Breast epithelium (tissue), 4 donors: ENCODE data around the gene TF. TPM values are rescaled to one million over a fixed set of nuclear protein-coding genes. Genes with fewer than 3 reads are reported as not detected.

Experiments used
- DNase-seq, 2 donors: peaks; one replicate each; pipeline ENCODE4 v3.0.0-alpha.2; 2019; ENCODE audit warnings: low spot score in 2 of 2
- H3K27ac ChIP-seq, 2 donors: fragments of 200-600 bp; sonication (generic) in 1 of 2; one replicate each; pipeline ENCODE4 v1.5.1; 2016 to 2019; ENCODE audit warnings: mild to moderate bottlenecking in 1 of 2
- H3K27me3 ChIP-seq, 2 donors: fragments of 200-600 bp; sonication (generic) in 1 of 2; one replicate each; pipeline versions ENCODE4 v1.5.1 to v1.6.0; 2017 to 2019; ENCODE audit warnings: control low read depth in 1 of 2, mild to moderate bottlenecking in 1 of 2
- H3K36me3 ChIP-seq: fragments of 200-600 bp; one replicate; pipeline ENCODE4 v1.5.1; 2019
- H3K4me1 ChIP-seq, 2 donors: fragments of 200-600 bp; sonication (generic); one replicate each; pipeline ENCODE4 v1.5.1; 2016 to 2019; ENCODE audit warnings: control low read depth in 1 of 2
- H3K4me3 ChIP-seq, 3 donors: fragments of 200-600 bp; sonication (generic); 1 replicate in 2 of 3; 2 replicates in 1 of 3; pipeline ENCODE4 v1.5.1; 2016 to 2019; ENCODE audit warnings: mild to moderate bottlenecking in 3 of 3, moderate library complexity in 2 of 3
- H3K9me3 ChIP-seq, 2 donors: fragments of 200-600 bp; sonication (generic) in 1 of 2; one replicate each; pipeline ENCODE4 v1.5.1; 2016 to 2019; ENCODE audit warnings: control low read depth in 1 of 2
- CTCF ChIP-seq, 3 donors: fragments of 450-650 bp; IDR thresholded peaks; one replicate each; pipeline ENCODE4 v1.5.1; 2016 to 2017; ENCODE audit warnings: antibody characterized with exemption in 3 of 3, mild to moderate bottlenecking in 3 of 3, moderate library complexity in 3 of 3
- POLR2A ChIP-seq: fragments of 450-650 bp; IDR thresholded peaks from one replicate; pipeline ENCODE4 v1.6.1; 2016; ENCODE audit warnings: antibody characterized with exemption, mild to moderate bottlenecking, moderate library complexity
- POLR2AphosphoS5 ChIP-seq, 3 donors: sonication (generic); formaldehyde crosslinking; IDR thresholded peaks; one replicate each; pipeline ENCODE4 v1.6.1; 2017; ENCODE audit warnings: antibody characterized with exemption in 3 of 3
- intact Hi-C: fragments of 100-400 bp; cut with DNase I; formaldehyde crosslinking; loops from one replicate; pipeline ENCODE4 v1.15.1; 2023; ENCODE audit warnings: low total_unique reads
- total RNA-seq, 3 donors: library from RNA; depleted of rRNA; stranded (reverse); fragments of >200 nt; gene quantifications; one replicate each; pipeline ENCODE4 v1.1.0, GENCODE V29; 2016

Gene TF
- total RNA-seq, 3 donors from 2014 or later, result 6.3 to 22.9 (median 8.5) TPM

DNA sequence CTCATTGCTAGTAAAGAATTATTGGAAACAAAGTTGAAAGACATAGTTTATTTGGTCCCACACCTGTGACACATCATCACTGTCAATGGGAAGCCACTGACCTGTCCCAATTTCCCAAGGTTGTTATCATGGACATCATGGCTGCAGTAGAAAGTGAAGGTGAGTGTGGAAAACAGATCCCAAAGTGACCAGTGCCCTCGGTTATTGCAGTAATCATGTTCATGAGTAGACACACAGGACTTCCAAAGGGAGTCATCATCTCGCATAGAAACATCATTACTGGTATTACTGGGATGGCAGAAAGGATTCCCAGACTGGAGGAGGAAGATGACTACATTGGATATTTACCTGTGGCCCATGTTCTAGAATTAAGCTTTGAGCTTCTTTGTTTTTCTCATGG lies 14.7 kb downstream of the TF start:
- no peaks in the 10 kb centered on the region for H3K36me3 ChIP-seq
- H3K27ac ChIP-seq, result no peak overlapping the region
- no peaks in the 10 kb centered on the region for H3K4me1 ChIP-seq
- no peaks in the 10 kb centered on the region for H3K9me3 ChIP-seq
- no peak overlapping the region for H3K4me3 ChIP-seq
- no peaks in the 10 kb centered on the region for H3K27me3 ChIP-seq
- intact Hi-C loops, result no loop called here
- no peak for DNase-seq
- TF ChIP-seq CTCF (IDR thresholded peaks at IDR 0.05) (no peak), POLR2A (no peak), POLR2AphosphoS5 (IDR thresholded peaks at IDR 0.05) (no peak)

DNA sequence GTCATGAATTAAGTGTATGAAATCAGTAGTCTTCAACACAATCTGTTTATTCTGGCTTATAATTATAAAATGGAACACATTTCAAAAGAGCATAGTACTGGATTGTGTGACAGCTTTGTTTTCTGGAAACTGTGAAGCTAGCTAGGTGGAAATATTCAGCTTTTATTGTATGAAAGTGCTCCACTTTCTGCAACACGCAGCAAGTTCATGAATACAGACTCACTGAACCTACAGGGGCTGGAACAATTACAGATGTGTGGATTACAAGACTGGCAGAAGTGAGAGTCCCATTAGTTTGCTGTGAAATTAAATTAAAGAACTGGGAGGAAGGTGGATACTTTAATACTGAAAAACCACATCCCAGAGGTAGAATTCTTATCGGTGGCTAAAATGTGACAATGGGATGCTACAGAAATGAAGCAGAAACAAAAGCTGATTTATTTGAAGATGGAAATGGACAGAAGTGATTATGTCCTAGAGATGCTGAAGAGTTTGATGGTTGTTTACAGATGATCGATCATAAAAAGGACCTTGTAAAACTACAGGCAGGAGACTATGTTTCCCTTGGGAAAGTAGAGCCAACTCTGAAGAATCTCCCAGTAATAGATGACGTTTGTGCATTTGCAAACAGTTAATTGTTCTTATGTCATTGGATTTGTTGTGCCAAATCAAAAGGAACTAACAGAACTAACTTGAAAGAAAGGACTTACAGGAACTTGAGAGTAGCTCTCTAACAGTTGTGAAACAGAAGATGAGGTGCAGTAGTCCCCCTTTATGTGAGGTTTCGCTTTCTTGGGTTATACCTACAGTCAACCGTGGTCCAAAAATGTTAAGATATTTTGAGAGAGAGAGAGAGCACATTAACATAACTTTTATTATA lies 15.7 kb downstream of the TF start:
- Histone ChIP-seq H3K36me3 (no peaks in the 10 kb centered on the region), H3K9me3 (no peaks in the 10 kb centered on the region), H3K27ac (no peak overlapping the region), H3K4me3 (no peak overlapping the region), H3K27me3 (no peaks in the 10 kb centered on the region), H3K4me1 (no peaks in the 10 kb centered on the region)
- intact Hi-C loops, result no loop called here
- no peak for TF ChIP-seq CTCF (IDR thresholded peaks at IDR 0.05)
- no peak for TF ChIP-seq POLR2A
- TF ChIP-seq POLR2AphosphoS5 (IDR thresholded peaks at IDR 0.05), result no peak
- DNase-seq, result no peak

DNA sequence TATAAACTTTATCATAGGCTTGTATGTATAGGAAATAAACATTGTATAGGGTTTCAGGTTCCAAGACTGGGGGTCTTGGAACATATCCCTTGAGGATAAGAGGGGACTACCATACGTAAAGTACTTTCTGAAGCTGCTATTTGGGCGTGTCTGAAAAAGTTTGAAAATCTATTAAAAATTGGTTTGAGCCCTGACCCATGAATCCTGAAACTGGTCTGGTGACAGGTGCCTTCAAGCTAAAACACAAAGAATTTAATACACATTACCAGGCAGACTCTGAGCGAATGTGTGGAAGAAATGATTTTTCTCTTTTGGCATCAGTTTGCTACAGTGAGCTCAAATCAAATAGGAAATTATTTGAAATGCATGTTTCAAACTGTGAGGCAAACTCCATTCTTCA lies 16.3 kb downstream of the TF start:
- TF ChIP-seq POLR2AphosphoS5 (IDR thresholded peaks at IDR 0.05), result no peak
- no peak for TF ChIP-seq CTCF (IDR thresholded peaks at IDR 0.05)
- no peak for TF ChIP-seq POLR2A
- H3K9me3 ChIP-seq, result no peaks in the 10 kb centered on the region
- H3K27me3 ChIP-seq, result no peaks in the 10 kb centered on the region
- H3K36me3 ChIP-seq, result no peaks in the 10 kb centered on the region
- H3K27ac ChIP-seq, result no peak overlapping the region
- H3K4me3 ChIP-seq, result no peak overlapping the region
- H3K4me1 ChIP-seq, result no peaks in the 10 kb centered on the region
- DNase-seq, result no peak
- intact Hi-C loops, result no loop called here

DNA sequence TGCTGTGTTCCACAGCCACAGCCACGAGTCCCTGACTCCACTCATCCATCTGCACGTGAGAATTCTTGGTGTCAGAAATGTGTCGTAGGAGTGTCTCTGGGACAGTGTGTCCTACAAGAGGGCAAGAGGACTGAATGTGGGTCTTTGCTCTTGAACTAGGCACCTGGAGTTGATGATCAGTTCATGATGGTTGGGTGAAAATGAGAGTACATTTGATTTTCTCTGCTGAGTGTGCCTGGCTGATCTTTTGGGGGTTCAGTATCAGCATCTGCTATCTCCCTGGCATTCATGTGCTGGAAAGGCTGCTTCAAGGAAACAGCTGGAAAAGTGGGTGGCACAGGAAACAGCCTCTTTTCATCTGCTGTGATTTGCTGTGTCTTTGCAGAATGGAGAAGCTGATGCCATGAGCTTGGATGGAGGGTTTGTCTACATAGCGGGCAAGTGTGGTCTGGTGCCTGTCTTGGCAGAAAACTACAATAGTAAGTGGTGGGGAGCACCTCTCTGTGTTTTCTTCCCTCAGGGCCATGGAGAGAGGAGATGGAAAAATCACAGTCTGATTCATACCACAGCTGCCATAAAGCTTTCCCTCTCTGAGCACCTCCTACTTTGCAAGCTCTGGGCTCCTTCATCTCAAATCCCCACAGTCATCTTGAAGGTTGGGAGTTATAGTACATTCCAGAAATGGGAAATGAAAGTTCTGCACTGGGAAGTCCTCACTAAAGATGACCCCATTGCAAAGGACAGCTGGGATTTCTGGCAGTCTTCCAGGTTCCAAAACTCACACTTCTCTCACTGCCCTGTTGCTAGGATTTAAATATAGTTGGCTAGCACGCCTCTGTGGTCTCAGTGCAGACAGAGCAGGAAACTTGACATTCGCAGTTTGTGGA lies 17.8 kb downstream of the TF start:
- no peak for TF ChIP-seq POLR2AphosphoS5 (IDR thresholded peaks at IDR 0.05)
- no peak for TF ChIP-seq POLR2A
- TF ChIP-seq CTCF (IDR thresholded peaks at IDR 0.05), result no peak

DNA sequence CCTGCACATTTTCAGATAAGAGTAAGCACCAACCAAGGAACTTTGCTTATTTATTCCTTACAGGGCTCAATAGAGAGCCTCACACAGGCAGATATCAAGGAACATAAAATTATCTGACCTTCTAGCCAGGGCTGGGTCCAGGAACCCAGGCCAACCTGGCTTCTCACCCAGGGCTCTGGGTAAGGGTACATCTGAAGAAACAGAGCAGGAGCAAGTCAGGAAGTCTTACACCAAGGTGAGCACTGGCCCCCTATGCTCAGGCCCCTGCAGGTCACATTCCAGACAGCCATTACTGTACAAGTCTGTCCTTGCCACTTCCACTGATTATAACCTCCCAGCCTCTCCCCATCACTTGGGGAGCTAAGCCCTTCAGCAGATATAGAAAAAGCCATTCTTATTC lies 19.1 kb downstream of the TF start:
- no peaks in the 10 kb centered on the region for H3K27me3 ChIP-seq
- no peak overlapping the region for H3K27ac ChIP-seq
- H3K36me3 ChIP-seq, result no peaks in the 10 kb centered on the region
- H3K4me1 ChIP-seq, result no peaks in the 10 kb centered on the region
- intact Hi-C loops, result no loop called here
- no peaks in the 10 kb centered on the region for H3K9me3 ChIP-seq
- TF ChIP-seq POLR2A (no peak), CTCF (IDR thresholded peaks at IDR 0.05) (no peak), POLR2AphosphoS5 (IDR thresholded peaks at IDR 0.05) (no peak)
- H3K4me3 ChIP-seq, result no peak overlapping the region
- DNase-seq, result no peak

More for the DNA sequence above, 17.8 kb downstream of the TF start:
- no peaks in the 10 kb centered on the region for H3K9me3 ChIP-seq
- H3K27me3 ChIP-seq, result no peaks in the 10 kb centered on the region
- no peak overlapping the region for H3K4me3 ChIP-seq
- no peak overlapping the region for H3K27ac ChIP-seq
- H3K36me3 ChIP-seq, result no peaks in the 10 kb centered on the region
- H3K4me1 ChIP-seq, result no peaks in the 10 kb centered on the region
- DNase-seq, result no peak
- intact Hi-C loops, result no loop called here
